22Rv1 (cell line): ENCODE data around the gene TBC1D19.

ENCODE experiments used
- CTCF ChIP-seq: fragments of 450-650 bp; IDR thresholded peaks from 2 replicates; pipeline ENCODE4 v1.5.1; 2017; ENCODE audit warnings: mild to moderate bottlenecking
- ZFX ChIP-seq: fragments of 450-650 bp; IDR thresholded peaks from 2 replicates; pipeline ENCODE4 v1.6.1; 2017; ENCODE audit warnings: antibody characterized with exemption, borderline replicate concordance

- TF ChIP-seq CTCF: no peak
- no peak for TF ChIP-seq ZFX
Observed at GRCh38 chr4:26700110-26700509, 116.2 kb downstream of the TBC1D19 start.
